ENCODE data around the gene SMYD5. TPM values are rescaled to one million over a fixed set of nuclear protein-coding genes. Genes with fewer than 3 reads are reported as not detected.

The SMYD5 gene
- total RNA-seq, 1 experiment from 2014 or later, result 37.4 TPM

- H3K27me3 ChIP-seq (ENCODE audit: insufficient read depth, low read length), result no peaks in the 10 kb centered on the region
- ATAC-seq (no peak), DNase-seq (ENCODE audit: low read depth, low spot score) (no peak)
- H3K79me2 ChIP-seq (ENCODE audit: insufficient read depth, low read length), result peaks cover 77% of the 10 kb centered on the region
- intact Hi-C loops (cut with micrococcal nuclease), result no loop called here
- H3K9me3 ChIP-seq (ENCODE audit: control insufficient read depth in 1 of 2, insufficient read depth in 1 of 2, low read depth in 1 of 2, low read length in 2 of 2), result no peaks in the 10 kb centered on the region
- H3K4me2 ChIP-seq (ENCODE audit: low read length), result no peak overlapping the region
- H3K9me2 ChIP-seq (ENCODE audit: insufficient read depth), result no peaks in the 10 kb centered on the region
- peaks cover 80 to 88% of the 10 kb centered on the region in 2 experiments for H3K36me3 ChIP-seq (ENCODE audit: control insufficient read depth in 1 of 2, insufficient read depth in 2 of 2, low read length in 2 of 2)
- H4K20me1 ChIP-seq (ENCODE audit: insufficient read depth), result peaks cover 32% of the 10 kb centered on the region; the same call in 1 of the 2 replicates
- ChIA-PET CTCF (no interaction called here), RAD21 (ENCODE audit: low non-redundant PET in 1 of 2, low total read pairs in 2 of 2, uncharacterized antibody in 2 of 2, unreplicated experiment in 2 of 2) (no interaction called here), POLR2A (interaction anchor here (0.6 to 1.4 kb wide), 2 partner anchors 13 to 14 kb away, joined by 3 to 4 read pairs; partner anchors contain the start of genes CCT7 and PRADC1)
- BruUV-seq (replicated peaks), result no TSS peak
- TF ChIP-seq POLR2A (IDR thresholded peaks at IDR 0.05; ENCODE audit: borderline replicate concordance, extremely low read depth, insufficient read depth, insufficient read length) (no peak), FOSL1 (IDR thresholded peaks at IDR 0.05; ENCODE audit: low read depth) (no peak), EGR1 (IDR thresholded peaks at IDR 0.05; ENCODE audit: low read depth) (no peak), SP1 (IDR thresholded peaks at IDR 0.05; ENCODE audit: low read depth) (no peak), ELF1 (IDR thresholded peaks at IDR 0.05; ENCODE audit: borderline replicate concordance, low read depth) (no peak), TCF7L2 (IDR thresholded peaks at IDR 0.05; ENCODE audit: borderline replicate concordance, extremely low read depth, insufficient read depth, insufficient read length) (no peak), SRF (IDR thresholded peaks at IDR 0.05; ENCODE audit: low read depth) (no peak), ATF3 (IDR thresholded peaks at IDR 0.05) (no peak), ZNF274 (IDR thresholded peaks at IDR 0.05; ENCODE audit: low read depth, low read length) (no peak), EZH2 (IDR thresholded peaks at IDR 0.05) (no peak), YY1 (IDR thresholded peaks at IDR 0.05; ENCODE audit: extremely low read depth, insufficient replicate concordance, low read depth, low read length) (no peak), MAX (IDR thresholded peaks at IDR 0.05) (no peak), JUND (IDR thresholded peaks at IDR 0.05) (no peak), CBX3 (IDR thresholded peaks at IDR 0.05; ENCODE audit: low read depth) (no peak), ZFX (IDR thresholded peaks at IDR 0.05) (no peak), POLR2AphosphoS5 (IDR thresholded peaks at IDR 0.05; ENCODE audit: low read depth, low read length) (no peak), EZH2phosphoT487 (IDR thresholded peaks at IDR 0.05; ENCODE audit: borderline replicate concordance) (no peak), REST (IDR thresholded peaks at IDR 0.05; ENCODE audit: low read depth) (no peak), RAD21 (IDR thresholded peaks at IDR 0.05; ENCODE audit: low read depth) (no peak), ZBTB33 (IDR thresholded peaks at IDR 0.05; ENCODE audit: extremely low read depth, insufficient replicate concordance, low read length) (no peak)
- H3K9ac ChIP-seq (ENCODE audit: low read length), result no peak overlapping the region
- no peak overlapping the region for H3K4me3 ChIP-seq (replicated peaks in 1 of 2; ENCODE audit: low read depth in 1 of 2, low read length in 2 of 2)
- no peaks in the 10 kb centered on the region for H3K4me1 ChIP-seq (ENCODE audit: control insufficient read depth in 1 of 2, insufficient read depth in 2 of 2, low read length in 2 of 2)
- H3K27ac ChIP-seq (ENCODE audit: low read depth, low read length), result no peak overlapping the region
- no peak overlapping the region for H2AFZ ChIP-seq (ENCODE audit: low read depth, low read length, poor library complexity, severe bottlenecking)
Measured at GRCh38 chr2:73246850-73247249, 32.8 kb downstream of the SMYD5 start.
